Tibial nerve (tissue), 4 donors: ENCODE measurements around the gene ITGAV. TPM values are rescaled to one million over a fixed set of nuclear protein-coding genes. Genes with fewer than 3 reads are reported as not detected.

Experiments used
- DNase-seq, 2 donors: peaks; one replicate each; pipeline ENCODE4 v3.0.0-alpha.2; 2019; ENCODE audit warnings: low spot score in 2 of 2
- H3K27ac ChIP-seq, 4 donors: fragments of 200-600 bp; sonication (generic) in 3 of 4; one replicate each; pipeline ENCODE4 v1.5.1; 2017 to 2019; ENCODE audit warnings: mild to moderate bottlenecking in 1 of 4
- H3K27me3 ChIP-seq, 2 donors: fragments of 200-600 bp; sonication (generic) in 1 of 2; one replicate each; pipeline versions ENCODE4 v1.5.1 to v1.6.0; 2017 to 2019
- H3K36me3 ChIP-seq, 3 donors: fragments of 200-600 bp; sonication (generic); one replicate each; pipeline ENCODE4 v1.5.1; 2018 to 2019
- H3K4me1 ChIP-seq, 4 donors: fragments of 200-600 bp; sonication (generic) in 3 of 4; one replicate each; pipeline ENCODE4 v1.5.1; 2017 to 2019
- H3K4me3 ChIP-seq, 4 donors: fragments of 200-600 bp; sonication (generic) in 3 of 4; one replicate each; pipeline ENCODE4 v1.5.1; 2017 to 2019; ENCODE audit warnings: mild to moderate bottlenecking in 1 of 4, moderate library complexity in 1 of 4
- H3K9me3 ChIP-seq, 4 donors: fragments of 200-600 bp; sonication (generic) in 3 of 4; one replicate each; pipeline ENCODE4 v1.5.1; 2017 to 2019
- EP300 ChIP-seq, 2 donors: sonication (generic); formaldehyde crosslinking; IDR thresholded peaks; one replicate each; pipeline ENCODE4 v1.6.1; 2017; ENCODE audit warnings: antibody characterized with exemption in 2 of 2, mild to moderate bottlenecking in 1 of 2
- POLR2A ChIP-seq, 2 donors: fragments of 450-650 bp; IDR thresholded peaks; one replicate each; pipeline ENCODE4 v1.6.1; 2017; ENCODE audit warnings: antibody characterized with exemption in 2 of 2, mild to moderate bottlenecking in 2 of 2, moderate library complexity in 2 of 2
- WGBS, 2 donors: methylation state at CpG; one replicate each; pipeline ENCODE4 v1.1.5; 2018; 5-methylcytosine and 5-hydroxymethylcytosine counted together
- total RNA-seq, 4 donors: library from RNA; depleted of rRNA; stranded (reverse); fragments of >200 nt; gene quantifications; one replicate each; pipeline ENCODE4 v1.1.0, GENCODE V29; 2016
- TF ChIP-seq, protein P1 (sequence below), 5 experiments: fragments of 200-600 bp in 3 of 5; fragments of 450-650 bp in 2 of 5; sonication (generic) in 3 of 5; IDR thresholded peaks; one replicate each; pipeline ENCODE4 v1.5.1; 2016 to 2019; ENCODE audit warnings: antibody characterized with exemption in 5 of 5, mild to moderate bottlenecking in 3 of 5, moderate library complexity in 2 of 5

Gene ITGAV
- total RNA-seq, 4 donors from 2014 or later, result 97.1 to 114 (median 100) TPM

DNA sequence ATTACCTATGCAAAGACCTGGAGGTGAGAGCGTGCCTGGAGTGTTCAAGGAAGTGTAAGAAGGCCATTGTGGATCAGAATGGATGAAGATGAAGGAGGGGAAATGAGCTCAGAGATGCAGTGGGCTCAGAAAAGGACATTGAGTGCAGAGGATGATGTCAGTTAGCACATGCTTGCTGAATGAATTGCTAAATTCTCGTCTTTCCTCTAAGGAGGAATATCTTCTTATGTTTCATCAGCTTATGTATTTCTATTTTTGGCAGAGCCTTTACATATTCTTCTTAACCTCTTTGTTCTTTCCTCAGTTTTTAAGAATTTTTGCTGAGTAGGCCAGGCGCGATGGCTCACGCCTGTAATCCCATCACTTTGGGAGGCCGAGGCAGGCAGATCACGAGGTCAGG is 134.9 kb downstream of the ITGAV start:
- Histone ChIP-seq H3K27ac (no peak overlapping the region), H3K9me3 (no peaks in the 10 kb centered on the region), H3K27me3 (no peaks in the 10 kb centered on the region), H3K4me1 (no peaks in the 10 kb centered on the region), H3K4me3 (no peak overlapping the region), H3K36me3 (no peaks in the 10 kb centered on the region)
- TF ChIP-seq POLR2A (IDR thresholded peaks at IDR 0.05) (no peak), EP300 (IDR thresholded peaks at IDR 0.05) (no peak)
- TF ChIP-seq, protein P1, sequence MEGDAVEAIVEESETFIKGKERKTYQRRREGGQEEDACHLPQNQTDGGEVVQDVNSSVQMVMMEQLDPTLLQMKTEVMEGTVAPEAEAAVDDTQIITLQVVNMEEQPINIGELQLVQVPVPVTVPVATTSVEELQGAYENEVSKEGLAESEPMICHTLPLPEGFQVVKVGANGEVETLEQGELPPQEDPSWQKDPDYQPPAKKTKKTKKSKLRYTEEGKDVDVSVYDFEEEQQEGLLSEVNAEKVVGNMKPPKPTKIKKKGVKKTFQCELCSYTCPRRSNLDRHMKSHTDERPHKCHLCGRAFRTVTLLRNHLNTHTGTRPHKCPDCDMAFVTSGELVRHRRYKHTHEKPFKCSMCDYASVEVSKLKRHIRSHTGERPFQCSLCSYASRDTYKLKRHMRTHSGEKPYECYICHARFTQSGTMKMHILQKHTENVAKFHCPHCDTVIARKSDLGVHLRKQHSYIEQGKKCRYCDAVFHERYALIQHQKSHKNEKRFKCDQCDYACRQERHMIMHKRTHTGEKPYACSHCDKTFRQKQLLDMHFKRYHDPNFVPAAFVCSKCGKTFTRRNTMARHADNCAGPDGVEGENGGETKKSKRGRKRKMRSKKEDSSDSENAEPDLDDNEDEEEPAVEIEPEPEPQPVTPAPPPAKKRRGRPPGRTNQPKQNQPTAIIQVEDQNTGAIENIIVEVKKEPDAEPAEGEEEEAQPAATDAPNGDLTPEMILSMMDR (IDR thresholded peaks at IDR 0.05), result no peak
- DNase-seq, result no peak
- 83 to 90% methylated on average over 7 of the region's 7 CpGs for WGBS, 2 donors

DNA sequence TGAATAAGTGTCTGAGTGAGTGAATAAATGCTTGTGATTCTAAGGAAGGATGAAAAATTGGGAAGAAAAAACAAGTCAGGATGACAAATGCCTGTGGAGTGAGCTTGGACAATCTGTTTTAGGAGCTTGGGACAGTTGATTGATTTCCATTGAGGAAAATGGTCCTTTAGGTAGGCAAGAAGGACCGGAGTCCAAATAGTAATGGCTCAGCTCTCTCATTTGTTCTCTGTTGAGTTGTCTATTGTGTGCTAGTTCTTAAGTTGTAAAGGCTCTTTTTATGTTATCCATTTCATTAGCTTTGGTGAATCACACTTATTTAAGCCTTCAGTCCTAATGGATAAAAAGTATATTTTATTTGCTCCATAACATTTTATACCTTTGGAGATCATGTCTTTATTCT is 135.9 kb downstream of the ITGAV start:
- Histone ChIP-seq H3K27ac (no peak overlapping the region), H3K9me3 (no peaks in the 10 kb centered on the region), H3K27me3 (no peaks in the 10 kb centered on the region), H3K4me1 (no peaks in the 10 kb centered on the region), H3K36me3 (no peaks in the 10 kb centered on the region), H3K4me3 (no peak overlapping the region)
- TF ChIP-seq EP300 (IDR thresholded peaks at IDR 0.05), result no peak
- TF ChIP-seq, protein P1 (IDR thresholded peaks at IDR 0.05), result no peak
- no peak for TF ChIP-seq POLR2A (IDR thresholded peaks at IDR 0.05)
- WGBS, 2 donors, result 50 to 57% methylated on average over 1 of the region's 1 CpG
- DNase-seq, result no peak

DNA sequence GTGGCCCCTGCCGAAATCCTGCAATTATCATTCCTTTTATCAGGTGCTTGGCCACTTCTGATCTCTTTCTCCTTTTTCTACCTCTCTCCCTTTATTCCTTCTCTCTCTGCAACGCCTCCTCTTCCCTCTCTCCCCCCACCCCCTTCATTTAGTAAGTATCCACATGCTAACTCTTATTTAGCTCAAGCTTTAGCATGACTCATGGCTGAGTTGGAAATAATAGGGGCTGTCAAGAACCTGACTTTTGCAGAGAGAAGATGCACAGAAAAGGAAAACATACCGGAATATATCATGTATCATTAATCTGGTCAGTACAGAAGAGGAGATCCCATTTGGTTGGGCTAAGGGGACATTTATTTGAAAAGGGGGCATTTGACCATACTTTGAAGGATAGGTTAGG is 137.1 kb downstream of the ITGAV start:
- no peaks in the 10 kb centered on the region for H3K9me3 ChIP-seq
- H3K27me3 ChIP-seq, result no peaks in the 10 kb centered on the region
- DNase-seq, result no peak
- no peak overlapping the region for H3K4me3 ChIP-seq
- H3K4me1 ChIP-seq, result no peaks in the 10 kb centered on the region
- WGBS, 2 donors, result 80 to 84% methylated on average over 3 of the region's 3 CpGs
- no peak overlapping the region for H3K27ac ChIP-seq
- TF ChIP-seq POLR2A (IDR thresholded peaks at IDR 0.05), result no peak
- TF ChIP-seq, protein P1 (IDR thresholded peaks at IDR 0.05), result no peak
- TF ChIP-seq EP300 (IDR thresholded peaks at IDR 0.05), result no peak
- no peaks in the 10 kb centered on the region for H3K36me3 ChIP-seq

DNA sequence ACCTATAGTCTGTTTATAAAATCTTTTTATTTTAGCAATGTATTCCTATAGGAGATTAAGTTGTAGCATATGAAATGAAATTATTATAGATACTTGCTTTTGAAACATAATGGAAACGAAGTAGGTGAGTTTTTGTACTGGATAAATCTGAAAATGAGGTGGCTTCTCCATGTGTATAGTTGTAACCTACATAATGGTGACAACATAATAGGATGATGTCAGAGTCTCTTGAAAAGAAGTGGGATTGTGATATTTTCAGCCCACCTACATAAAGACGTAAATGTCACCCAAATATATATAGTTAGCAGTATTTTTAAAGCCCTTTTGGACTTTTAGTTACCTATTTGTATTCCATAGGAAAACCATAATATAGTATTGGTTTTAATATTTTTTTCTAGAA is 138.8 kb downstream of the ITGAV start:
- Histone ChIP-seq H3K4me1 (no peaks in the 10 kb centered on the region), H3K9me3 (no peaks in the 10 kb centered on the region), H3K27me3 (no peaks in the 10 kb centered on the region), H3K36me3 (no peaks in the 10 kb centered on the region), H3K27ac (no peak overlapping the region), H3K4me3 (no peak overlapping the region)
- no peak for DNase-seq
- 95 to 96% methylated on average over 2 of the region's 2 CpGs for WGBS, 2 donors
- TF ChIP-seq POLR2A (IDR thresholded peaks at IDR 0.05) (no peak), EP300 (IDR thresholded peaks at IDR 0.05) (no peak)
- TF ChIP-seq, protein P1 (IDR thresholded peaks at IDR 0.05), result no peak

Other genes starting within 250 kb of the ITGAV start
- 10 to 100 TPM; 45.7 to 50.7 (median 48.4) TPM for gene ZC3H15, start 103.8 kb upstream of the ITGAV start, total RNA-seq
- gene FAM171B, start 104.0 kb downstream of the ITGAV start, total RNA-seq, result 1 to 10 TPM; 6.3 to 9.6 (median 7.6) TPM